NCI-H1092 treated with DMSO at 0.1 percent for 48 hours (cell line): ENCODE data around the gene ZBTB16.

Source experiments
- DNase-seq: peaks from one replicate; lab custom pipeline; 2025; lab: John Stamatoyannopoulos, UW

ZBTB16 gene, protein sequence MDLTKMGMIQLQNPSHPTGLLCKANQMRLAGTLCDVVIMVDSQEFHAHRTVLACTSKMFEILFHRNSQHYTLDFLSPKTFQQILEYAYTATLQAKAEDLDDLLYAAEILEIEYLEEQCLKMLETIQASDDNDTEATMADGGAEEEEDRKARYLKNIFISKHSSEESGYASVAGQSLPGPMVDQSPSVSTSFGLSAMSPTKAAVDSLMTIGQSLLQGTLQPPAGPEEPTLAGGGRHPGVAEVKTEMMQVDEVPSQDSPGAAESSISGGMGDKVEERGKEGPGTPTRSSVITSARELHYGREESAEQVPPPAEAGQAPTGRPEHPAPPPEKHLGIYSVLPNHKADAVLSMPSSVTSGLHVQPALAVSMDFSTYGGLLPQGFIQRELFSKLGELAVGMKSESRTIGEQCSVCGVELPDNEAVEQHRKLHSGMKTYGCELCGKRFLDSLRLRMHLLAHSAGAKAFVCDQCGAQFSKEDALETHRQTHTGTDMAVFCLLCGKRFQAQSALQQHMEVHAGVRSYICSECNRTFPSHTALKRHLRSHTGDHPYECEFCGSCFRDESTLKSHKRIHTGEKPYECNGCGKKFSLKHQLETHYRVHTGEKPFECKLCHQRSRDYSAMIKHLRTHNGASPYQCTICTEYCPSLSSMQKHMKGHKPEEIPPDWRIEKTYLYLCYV

DNA sequence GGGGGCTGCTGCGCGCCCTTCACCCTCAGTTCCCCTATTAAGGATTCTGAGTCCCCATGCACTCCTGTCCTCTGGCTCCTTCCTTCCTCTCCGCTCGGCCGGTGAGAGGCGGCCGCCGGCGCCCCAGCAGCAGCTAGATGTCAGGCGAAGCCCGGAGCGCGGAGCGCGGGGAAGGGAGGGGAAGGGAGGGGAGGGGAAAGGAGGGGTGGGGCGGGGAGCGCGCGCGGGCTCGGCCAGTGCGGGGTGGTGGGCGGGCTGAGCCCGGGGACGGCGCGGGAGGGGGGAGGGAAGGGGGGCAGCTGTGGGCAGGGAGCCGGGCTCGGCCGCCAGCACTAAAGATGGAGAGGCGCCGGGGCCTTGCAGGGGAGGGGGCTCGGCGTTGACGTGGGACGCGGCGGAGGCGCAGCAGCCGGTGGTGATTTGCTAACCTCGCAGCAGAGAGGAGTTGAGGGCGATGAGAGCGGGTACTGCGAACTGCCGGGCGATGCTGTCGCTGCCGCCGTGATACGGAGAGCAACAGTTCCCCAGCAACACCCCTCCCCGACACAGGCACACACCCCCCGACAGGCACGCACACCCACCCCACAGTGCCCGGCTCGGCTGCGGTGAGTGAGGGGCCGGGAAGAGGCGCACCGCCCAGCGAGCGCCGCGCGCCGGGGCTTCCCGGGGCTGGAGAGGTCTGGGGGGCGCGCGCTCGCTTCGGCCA lies at the start of gene ZBTB16:
Gene ZBTB16 (plus strand): TSS at position 434 of the 706 bp plus-strand sequence. CDS start 3,590 bp downstream, outside the sequence.
- DNase-seq, result peak; percentile 73

DNA sequence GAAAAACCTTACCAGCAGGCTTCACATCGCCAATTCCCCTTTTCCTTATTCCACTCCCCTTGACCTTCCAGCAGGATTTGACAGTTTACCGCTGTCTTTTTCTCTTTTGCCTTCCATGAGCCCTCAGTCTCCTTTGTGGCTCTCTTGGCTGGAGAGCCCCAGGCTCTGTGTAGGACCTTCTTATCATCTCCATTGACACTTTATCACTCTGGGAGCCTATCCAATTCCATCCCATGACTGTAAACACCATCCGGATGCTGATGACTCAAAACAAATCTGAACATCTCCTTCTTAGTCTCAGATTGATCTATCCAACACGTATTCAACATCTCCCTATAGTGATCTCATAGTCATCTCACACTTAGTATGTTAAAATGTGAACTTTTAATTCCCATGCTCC lies 48.6 kb upstream of the ZBTB16 start:
- no peak for DNase-seq

DNA sequence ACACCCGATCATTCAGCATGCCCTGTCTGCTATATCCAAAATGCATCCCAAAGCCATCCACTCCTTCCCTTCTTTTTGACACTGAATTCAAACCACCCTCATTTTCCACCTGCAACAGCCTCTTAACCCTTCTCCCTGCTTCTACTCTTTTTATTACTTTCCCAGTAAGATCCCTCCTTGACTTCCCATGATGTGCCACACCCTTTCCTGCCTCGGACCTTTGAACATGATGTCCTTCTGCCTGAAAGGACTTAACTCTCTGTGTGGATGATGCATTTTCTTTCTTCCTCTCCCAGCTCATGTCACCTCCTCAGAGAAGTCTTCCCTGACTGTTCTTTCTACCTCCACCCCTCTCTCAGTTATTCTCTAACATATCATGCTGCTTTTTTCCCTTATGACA lies 48.1 kb upstream of the ZBTB16 start:
- DNase-seq, result no peak

DNA sequence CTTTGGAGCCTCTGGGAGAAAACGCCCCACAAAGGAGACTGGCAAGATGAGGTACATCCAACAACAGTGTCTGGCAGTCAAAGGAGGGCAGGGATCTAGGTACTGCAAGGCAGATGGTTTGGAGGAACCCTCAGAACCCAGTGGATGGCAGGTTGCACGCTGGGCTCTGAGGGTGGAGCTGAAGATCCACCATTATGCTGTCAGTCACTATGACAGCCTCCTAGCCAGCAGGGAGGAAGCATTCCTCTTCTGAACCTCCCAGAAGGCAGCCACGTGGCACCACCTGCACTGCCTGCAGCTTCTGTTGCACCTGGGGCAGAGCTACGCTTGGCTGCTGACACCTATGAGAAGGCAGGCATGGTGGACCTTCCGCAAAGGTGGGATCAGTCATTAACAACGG lies 44.4 kb upstream of the ZBTB16 start:
- no peak for DNase-seq

DNA sequence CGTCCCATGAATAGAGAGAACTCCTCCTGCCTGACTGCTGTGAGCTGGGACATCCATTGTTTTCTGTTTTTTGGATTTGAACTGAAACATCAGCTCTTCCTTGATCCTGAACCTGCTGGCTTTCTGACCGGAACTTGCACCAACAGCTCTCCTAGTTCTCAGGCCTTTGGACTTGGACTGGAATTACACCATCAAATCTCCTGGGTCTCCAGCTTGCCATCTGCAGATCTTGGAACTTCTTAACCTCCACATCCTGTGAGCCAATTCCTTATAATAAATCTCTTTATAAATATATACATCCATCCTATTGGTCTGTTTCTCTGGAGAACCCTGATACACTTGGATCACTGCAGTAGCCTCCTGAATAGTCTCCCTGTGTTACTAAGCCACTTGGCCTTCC lies 42.5 kb upstream of the ZBTB16 start:
- no peak for DNase-seq

DNA sequence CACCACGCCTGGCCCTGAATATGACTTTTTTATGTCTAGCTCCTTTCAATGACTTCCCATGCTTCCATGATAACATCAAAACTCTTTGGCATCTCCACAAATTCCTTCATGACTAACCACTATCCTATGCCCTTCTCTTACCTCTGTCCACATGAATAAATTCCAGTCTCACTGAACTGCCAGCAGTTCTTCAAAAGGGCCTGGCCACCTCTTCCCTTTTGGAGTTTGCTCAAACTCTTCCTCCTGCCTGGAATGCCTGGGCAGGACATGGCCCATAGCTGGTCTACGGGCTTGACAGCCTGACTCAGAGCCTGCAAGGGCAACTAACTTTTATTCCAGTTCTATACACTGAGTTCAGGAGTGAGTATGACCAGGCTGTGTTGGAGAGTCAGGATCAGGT lies 41.8 kb upstream of the ZBTB16 start:
- DNase-seq, result no peak

DNA sequence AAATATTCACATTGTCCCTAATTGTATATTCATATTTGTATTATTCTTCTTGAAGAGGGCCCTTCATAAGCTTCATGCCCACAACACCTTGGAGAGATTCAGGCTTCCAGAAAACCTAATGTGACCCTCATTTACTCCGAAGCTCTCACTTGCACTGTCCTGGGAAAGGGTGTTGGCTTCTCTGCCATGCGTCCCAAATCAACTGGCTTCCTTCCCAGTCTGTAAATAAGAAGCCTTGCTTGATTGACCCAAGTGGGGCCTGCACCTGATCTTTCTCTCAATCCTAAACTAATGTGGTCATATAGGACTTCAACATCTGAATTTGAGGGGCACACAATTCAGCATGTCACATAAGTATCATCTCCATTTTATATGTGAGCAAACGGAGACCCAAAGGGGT lies 40.5 kb upstream of the ZBTB16 start:
- DNase-seq, result peak; percentile 22

DNA sequence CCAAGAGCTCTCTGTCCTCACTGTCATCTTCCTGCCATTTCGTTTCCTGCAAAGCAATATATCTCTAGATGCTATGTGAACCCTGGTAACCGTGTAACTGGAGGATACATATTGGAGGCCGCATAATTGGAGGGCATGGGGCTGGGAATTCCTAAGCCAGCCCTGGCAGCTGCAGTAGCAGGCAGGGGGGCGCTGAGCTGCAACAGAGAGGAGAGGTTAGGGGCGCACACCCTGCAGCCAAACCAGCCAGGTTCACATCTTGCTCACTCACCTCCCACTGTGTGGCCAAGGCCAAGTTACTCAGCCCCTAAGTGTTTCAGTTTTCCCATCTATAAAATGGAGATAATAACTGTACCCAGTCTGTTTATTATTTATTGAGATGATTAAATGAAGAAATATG lies 39.9 kb upstream of the ZBTB16 start:
- DNase-seq, result no peak

DNA sequence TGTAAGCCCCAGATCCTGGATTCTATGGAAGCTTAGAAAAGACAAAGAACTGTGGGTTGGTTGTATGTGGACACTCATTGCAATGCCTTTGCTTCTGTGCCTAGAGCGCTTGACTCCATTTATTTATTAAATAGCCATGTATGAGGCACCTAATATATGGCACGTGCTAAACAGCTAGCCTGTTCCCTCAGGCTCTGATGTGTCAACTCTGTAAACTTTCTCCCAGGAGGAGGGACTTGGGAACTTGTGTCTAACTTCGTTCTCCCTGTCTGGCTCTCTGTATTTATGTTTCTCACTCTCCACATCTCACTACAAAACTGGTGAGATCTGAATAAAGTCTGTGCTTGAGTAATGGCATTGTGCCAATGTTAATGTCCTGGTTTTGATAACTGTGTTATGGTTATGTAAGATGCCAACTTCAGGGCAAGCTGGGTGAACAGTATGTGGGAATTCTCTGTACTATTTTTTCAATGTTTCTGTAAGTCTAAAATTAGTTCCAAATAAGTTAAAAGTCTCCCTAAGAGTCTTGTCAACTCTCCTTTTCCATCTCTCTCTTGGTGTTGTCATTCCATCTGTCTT lies 34.1 kb upstream of the ZBTB16 start:
- DNase-seq, result no peak

DNA sequence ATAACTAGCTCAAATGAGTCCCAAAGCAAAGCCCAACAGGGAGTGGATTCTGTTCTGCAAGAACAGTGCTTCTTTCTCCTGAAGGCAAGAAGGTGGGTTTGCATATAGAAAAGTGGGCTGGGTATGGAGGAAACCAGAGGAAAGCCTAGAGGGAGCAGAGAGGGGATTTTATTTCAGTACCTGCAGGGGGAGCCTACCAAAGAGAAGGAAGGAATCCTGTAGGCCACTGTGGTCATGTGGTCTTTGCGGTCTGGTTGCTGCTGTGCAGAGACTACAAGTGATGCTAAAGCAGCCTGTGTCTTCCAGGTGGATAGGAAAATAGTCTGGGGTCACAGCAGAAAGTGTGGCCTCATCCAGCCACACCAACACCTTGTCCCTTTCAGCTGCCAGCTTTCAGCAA lies 33.2 kb upstream of the ZBTB16 start:
- no peak for DNase-seq

DNA sequence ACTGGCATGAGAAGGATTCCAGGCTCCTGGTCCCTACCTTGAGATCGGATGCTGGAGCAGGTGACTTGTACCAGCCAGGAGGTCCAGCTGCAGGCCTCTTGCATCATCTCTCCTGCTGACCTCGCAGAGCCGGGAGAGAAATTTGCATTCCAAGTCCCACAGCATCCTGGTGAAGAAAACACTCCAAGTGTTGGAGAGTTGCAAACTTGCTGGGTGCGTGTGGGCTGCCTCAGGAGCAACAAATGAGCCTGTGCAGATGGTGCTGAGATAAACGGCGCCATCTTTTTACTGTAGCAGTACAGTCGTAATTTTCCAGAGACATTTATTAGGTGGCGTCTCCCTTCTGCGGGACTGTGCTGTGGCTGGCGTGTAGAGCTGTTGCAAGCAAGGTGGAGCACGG lies 32.1 kb upstream of the ZBTB16 start:
- no peak for DNase-seq

DNA sequence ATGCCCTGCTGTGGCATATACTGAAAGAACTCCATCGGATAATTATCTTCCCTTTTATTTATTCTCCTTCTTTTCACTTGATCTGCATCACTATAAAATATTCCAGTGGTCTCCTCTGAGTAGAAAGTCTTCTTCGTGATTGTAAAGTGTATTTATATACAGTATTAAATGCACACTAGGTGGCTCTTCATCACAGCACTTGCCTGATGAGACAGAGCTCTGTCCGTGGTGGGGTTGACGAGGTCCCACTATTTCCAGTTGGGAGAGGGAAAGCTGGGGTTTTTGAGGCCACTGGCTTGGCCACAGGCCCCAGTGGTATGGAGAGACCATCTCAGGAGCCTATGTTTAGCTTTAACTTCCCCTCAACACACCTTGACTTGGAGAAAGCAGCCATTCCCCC lies 31.6 kb upstream of the ZBTB16 start:
- DNase-seq, result no peak

DNA sequence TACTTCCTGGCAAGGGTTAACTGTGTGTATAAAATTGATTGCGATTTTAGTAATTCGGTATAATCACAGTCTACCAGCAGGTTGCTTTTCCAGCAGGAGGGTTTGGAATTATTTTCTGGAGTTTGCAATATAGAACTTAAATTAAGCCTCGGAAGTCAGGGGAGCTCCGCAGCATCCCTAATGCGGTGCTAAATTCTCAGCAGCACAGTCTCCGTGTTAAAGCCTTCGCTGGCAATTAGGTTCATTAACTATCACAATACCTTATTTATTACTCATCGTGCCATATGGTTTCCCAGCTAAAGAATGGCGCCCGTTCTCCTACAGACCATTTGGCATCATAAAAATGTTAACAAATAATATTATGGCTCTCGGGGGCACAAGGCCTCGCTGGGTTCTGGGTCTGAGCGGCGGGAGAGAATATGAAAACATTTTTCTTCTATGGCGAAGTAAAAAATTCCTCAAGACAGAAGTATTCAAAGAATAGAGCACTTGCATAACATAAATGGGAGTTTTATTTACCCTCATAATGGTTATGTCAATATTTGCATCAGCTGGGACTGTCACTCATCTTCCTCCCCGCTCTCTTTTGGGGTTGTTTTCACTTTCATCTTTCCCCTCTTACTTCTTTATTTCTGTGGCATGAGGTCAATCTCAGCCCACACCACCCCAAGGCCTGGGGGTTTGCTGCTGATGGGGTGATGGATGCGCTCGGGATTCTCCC lies 28.1 kb upstream of the ZBTB16 start:
- no peak for DNase-seq

DNA sequence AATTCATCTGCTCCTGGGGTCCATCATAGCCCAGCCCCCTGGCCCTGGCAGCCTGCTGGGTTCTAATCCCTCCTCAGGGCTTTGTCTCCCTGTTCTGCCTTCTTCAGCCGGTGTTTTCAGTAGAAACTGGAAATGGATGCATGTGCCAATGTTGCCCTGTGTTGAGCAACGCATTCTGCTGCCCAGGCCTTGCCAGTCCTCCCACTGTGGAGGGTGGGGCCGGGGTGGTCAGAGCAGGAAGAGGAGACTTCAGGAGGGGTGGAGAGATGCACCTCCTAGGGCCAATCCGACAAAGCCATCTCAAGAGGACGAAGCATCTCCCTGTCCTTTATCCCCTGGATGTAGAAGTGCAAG lies 27.6 kb upstream of the ZBTB16 start:
- DNase-seq, result no peak

DNA sequence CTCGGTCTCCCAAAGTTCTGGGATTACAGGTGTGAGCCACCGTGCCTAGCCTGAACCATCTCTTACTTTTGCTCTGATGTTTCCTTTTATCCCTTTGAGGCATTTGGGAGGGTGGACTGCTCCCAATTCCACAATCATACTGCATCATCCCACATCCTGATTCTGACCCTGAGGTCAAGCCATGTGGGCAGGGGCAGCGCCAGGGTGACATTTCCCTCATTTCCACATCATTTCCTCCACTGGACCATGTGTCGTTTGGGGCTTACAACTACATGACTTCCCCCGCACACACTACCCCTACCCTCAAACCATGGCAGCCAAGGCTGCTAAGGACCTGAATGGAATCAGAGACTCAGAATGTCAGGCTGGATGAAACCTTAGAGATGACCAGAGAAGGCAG lies 26.4 kb upstream of the ZBTB16 start:
- no peak for DNase-seq

DNA sequence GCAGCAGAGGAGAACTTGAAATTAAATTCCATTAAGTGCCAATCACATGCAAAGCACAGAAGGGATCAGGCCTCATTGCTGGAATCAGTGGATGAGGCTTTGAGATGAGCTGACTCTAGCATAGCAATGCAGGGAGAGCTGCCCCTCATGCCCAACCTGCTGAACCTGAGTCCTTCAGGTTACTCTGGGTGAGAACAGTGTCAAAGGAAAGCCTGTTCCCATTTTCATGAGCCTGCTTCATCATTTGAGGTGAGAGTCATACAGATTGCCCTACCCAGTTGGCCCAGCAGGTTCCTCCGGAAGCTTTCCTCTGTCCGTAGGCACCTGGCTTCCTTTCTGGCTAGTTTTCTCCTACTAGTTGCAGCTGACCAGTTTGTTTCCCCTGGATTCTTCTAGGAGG lies 25.9 kb upstream of the ZBTB16 start:
- DNase-seq, result no peak

DNA sequence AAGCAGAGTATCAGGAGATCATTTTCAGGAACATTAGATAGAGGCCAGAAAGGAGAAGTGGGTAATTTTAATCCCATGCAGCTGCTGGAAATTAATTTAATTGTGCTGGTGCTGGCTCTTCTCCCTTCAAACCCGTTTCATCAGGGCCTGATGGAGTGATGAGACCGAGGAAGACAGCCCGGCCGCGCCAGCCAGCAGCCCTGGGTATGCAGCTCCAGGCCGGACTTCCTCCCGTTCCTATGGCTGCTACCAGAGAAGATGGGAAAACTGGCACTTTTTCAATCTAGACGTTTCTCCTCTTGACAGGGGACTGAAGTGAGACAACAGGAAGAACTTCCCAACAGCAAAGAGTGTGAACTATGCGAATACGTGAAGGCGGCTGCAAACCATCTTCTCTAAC lies 24.6 kb upstream of the ZBTB16 start:
- no peak for DNase-seq

DNA sequence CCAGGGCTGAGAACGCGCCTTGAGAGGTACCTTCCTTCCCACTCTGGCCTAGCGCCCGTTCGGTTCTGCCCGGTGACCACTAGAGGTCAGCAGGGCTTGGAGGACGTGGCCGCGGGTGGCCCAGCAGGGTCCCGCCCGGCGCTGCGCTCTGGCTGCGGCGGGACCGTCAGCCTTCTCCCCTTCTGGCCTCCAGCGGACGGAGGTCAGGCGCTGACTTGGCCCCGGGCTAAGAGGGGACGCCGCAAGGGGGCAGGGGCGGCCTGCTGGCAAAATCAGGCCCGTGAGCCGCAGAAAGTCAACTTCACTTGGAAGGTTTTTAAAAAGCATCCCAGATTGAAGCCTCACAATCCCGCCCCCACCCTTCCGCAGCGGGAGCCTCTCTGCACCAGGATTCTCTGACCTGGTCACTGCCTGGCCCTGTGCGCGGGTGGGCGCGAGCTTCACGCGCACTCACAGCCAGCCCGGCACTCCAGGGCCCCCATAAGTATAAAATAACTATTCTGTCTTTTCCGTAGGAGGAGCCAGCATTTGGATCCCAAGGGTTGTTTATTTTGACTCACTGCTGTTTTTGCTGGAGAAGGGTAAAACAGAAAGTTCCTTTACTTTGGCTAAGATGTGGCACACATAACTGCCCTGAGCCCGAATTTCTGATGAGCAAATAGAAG lies 23.2 kb upstream of the ZBTB16 start:
- DNase-seq, result peak; percentile 46

DNA sequence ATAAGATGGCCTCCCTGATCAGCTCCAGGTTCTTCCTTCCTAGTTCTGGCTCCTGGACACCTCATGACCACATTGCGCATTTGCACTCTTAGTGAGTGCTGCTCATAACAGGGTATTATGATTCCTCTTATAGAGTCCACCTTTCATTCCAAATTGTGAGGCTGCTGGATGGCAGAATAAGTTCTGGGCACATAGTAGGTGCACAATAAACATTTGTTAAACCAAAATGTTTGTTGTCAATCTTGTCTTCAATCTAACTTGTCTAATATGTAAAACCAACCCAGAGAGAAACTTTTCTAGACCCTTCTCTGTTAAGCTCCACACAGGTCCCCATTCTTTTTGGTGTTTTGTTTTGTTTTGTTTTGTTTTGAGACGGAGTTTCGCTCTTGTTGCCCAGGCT lies 22.6 kb upstream of the ZBTB16 start:
- DNase-seq, result no peak

DNA sequence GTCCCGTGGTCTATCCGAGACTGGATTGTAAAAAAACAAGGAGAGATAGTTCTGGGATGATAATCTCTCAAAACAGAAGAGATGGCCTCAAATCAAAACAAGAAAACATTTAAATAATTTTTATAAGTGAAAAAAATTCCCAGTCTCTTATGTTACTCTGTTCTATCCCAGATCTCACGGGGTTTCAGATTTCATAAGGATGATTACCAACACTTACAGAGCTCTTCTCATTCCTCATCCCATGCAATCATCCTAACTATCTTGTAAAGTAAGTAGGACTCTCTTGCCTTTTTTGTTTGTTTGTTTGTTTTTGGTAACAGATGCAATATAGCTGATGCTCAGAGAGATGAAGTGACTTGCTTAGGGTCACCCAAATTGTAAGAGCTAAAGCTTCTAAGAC lies 20.0 kb upstream of the ZBTB16 start:
- DNase-seq, result no peak

DNA sequence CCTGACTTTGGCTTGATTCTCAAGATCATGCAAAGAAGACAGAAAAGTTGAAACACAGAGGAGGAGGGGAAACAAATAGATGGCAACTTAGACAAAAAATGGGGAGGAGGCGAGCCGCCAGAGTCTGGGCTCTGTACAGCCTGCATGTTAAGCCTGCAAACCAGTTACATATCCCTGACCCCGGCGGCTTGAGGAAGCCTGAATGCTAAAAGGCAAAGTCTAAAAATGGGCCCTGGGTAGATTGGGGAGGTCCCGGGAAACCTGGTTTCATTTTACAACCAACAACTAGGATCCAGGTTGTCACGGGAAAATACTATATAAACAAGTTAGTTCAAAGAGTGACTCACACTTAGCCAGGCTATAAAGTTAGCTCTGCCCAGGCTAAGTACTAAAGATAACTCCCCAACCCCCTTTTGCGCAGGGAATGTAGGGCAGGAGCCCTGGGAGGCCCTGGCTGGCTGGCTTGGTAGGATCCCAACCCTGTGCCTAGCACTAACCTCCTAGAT lies 18.8 kb upstream of the ZBTB16 start:
- DNase-seq, result no peak
